ENCODE measurements around the gene KIAA0513. TPM values are rescaled to one million over a fixed set of nuclear protein-coding genes. Genes with fewer than 3 reads are reported as not detected.

KIAA0513 gene
- total RNA-seq, 1 experiment from 2014 or later: 2.9 TPM

DNA sequence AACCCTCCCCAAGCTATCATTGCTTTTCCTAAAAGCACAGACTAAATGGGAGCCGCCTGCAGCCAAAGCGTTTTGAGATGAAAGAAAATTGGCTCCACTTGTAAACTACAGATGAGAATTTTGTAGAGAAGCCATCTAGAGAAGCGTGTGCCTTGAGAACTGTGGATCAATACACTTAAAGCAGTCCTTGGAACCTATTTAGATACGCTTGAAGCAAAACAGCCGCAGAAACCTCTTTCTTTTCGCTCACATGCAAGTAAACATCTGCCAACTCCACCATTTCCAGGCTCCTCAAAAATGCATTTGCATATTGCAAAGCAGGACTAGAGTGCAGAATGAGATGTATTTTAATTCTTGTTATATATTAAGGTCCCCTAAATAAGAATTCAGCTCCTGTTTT, 13.1 kb downstream of the KIAA0513 start:
- intact Hi-C loops (cut with micrococcal nuclease; ENCODE audit: unreplicated experiment): no loop called here
- H3K4me3 ChIP-seq (ENCODE audit: low read depth, low read length, poor library complexity, severe bottlenecking): no peak overlapping the region
- H3K27me3 ChIP-seq (replicated peaks; ENCODE audit: insufficient read depth, low read depth, low read length, poor library complexity): peaks cover 6% of the 10 kb centered on the region
- CTCF ChIA-PET: no interaction called here
- no peaks in the 10 kb centered on the region for H3K4me1 ChIP-seq (ENCODE audit: insufficient read depth, low read length, poor library complexity, severe bottlenecking)
- no TSS peak for BruUV-seq (replicated peaks)
- no peaks in the 10 kb centered on the region for H3K36me3 ChIP-seq (ENCODE audit: insufficient read depth, low read length, poor library complexity, severe bottlenecking)
- H3K27ac ChIP-seq (ENCODE audit: low read depth, low read length, poor library complexity, severe bottlenecking): no peak overlapping the region
- DNase-seq (ENCODE audit: low spot score): no peak
- H3K9me3 ChIP-seq (ENCODE audit: low read depth, low read length, poor library complexity, severe bottlenecking): no peaks in the 10 kb centered on the region
- POLR2A ChIA-PET (ENCODE audit: low non-redundant PET): no interaction called here
- TF ChIP-seq EZH2 (IDR thresholded peaks at IDR 0.05; ENCODE audit: borderline replicate concordance, low read depth, low read length, poor library complexity, severe bottlenecking): no peak
- TF ChIP-seq, protein P1, sequence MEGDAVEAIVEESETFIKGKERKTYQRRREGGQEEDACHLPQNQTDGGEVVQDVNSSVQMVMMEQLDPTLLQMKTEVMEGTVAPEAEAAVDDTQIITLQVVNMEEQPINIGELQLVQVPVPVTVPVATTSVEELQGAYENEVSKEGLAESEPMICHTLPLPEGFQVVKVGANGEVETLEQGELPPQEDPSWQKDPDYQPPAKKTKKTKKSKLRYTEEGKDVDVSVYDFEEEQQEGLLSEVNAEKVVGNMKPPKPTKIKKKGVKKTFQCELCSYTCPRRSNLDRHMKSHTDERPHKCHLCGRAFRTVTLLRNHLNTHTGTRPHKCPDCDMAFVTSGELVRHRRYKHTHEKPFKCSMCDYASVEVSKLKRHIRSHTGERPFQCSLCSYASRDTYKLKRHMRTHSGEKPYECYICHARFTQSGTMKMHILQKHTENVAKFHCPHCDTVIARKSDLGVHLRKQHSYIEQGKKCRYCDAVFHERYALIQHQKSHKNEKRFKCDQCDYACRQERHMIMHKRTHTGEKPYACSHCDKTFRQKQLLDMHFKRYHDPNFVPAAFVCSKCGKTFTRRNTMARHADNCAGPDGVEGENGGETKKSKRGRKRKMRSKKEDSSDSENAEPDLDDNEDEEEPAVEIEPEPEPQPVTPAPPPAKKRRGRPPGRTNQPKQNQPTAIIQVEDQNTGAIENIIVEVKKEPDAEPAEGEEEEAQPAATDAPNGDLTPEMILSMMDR (conservative IDR thresholded peaks at IDR 0.05; ENCODE audit: low read depth, low read length): no peak

DNA sequence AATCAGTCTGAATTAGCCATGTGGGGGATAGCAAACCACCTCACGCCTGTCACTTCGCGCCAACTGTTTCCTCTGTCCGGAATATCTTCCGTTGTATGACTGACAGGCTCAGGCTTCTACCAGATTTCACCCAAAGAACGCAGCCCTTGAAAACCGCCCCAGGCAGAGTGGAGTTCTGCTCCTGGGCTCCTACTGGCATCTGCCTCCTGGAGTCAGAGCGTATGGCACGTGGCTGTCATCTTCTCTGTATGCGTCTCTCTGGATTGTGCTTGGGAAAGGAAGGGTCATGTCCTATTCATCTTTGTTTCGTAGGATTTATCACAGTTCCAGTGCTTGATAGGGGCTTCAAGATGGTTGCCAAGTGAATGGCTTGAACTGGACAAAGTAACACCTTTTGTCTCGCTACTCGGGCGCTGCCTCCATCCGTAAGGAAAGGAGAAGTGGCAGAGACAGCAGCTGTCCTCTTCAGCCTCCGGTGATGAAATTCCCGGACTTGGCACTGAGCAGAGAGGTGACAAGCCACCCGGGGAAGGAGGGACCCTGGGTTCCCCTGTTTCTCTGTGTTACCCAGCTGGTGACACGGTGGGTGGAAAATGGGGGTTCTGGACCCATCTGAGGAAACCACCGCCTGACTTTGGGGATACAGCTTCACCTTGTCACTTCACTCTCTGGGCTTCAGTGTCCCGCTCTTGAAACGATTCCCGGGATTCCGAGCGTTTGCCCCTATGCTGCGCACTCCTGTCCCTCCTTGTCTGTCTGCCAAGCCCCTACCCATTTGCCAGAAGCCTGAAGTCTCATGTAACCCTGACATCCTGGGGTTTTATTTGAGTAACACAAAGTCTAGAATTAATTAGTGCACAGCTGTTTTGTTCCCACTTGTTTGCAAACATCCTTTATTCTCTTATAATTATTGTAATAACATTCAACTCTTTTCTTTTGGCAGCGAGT, 13.9 kb downstream of the KIAA0513 start:
- no peak for DNase-seq (ENCODE audit: low spot score)
- Histone ChIP-seq H3K4me3 (ENCODE audit: low read depth, low read length, poor library complexity, severe bottlenecking) (no peak overlapping the region), H3K9me3 (ENCODE audit: low read depth, low read length, poor library complexity, severe bottlenecking) (no peaks in the 10 kb centered on the region), H3K36me3 (ENCODE audit: insufficient read depth, low read length, poor library complexity, severe bottlenecking) (no peaks in the 10 kb centered on the region), H3K4me1 (ENCODE audit: insufficient read depth, low read length, poor library complexity, severe bottlenecking) (no peaks in the 10 kb centered on the region), H3K27ac (ENCODE audit: low read depth, low read length, poor library complexity, severe bottlenecking) (no peak overlapping the region), H3K27me3 (replicated peaks; ENCODE audit: insufficient read depth, low read depth, low read length, poor library complexity) (peaks cover 6% of the 10 kb centered on the region)
- intact Hi-C loops (cut with micrococcal nuclease; ENCODE audit: unreplicated experiment): no loop called here
- TF ChIP-seq, protein P1 (conservative IDR thresholded peaks at IDR 0.05; ENCODE audit: low read depth, low read length): no peak
- TF ChIP-seq EZH2 (IDR thresholded peaks at IDR 0.05; ENCODE audit: borderline replicate concordance, low read depth, low read length, poor library complexity, severe bottlenecking): no peak
- CTCF ChIA-PET: no interaction called here
- no TSS peak for BruUV-seq (replicated peaks)
- POLR2A ChIA-PET (ENCODE audit: low non-redundant PET): no interaction called here

DNA sequence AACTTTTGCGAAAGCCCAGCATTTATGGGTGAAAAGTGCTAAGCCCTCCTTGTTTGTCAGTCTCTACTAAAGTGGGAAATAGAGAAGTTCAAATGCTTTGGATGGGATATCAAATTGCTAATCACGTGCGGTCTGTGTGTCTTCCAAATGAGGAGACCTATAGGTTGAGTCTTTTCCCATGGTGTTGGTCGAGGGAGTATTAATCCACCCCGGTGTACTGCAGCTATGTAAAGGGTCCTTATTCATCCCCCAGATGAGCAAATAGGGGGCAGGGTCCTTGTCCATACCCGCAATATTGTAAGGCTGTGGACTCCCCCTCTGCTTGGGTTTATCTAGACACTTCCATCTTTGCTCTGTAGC, 14.6 kb downstream of the KIAA0513 start:
- TF ChIP-seq, protein P1 (conservative IDR thresholded peaks at IDR 0.05; ENCODE audit: low read depth, low read length): no peak
- no peak for TF ChIP-seq EZH2 (IDR thresholded peaks at IDR 0.05; ENCODE audit: borderline replicate concordance, low read depth, low read length, poor library complexity, severe bottlenecking)
- no peak overlapping the region for H3K4me3 ChIP-seq (ENCODE audit: low read depth, low read length, poor library complexity, severe bottlenecking)
- CTCF ChIA-PET: no interaction called here
- no peak overlapping the region for H3K27ac ChIP-seq (ENCODE audit: low read depth, low read length, poor library complexity, severe bottlenecking)
- DNase-seq (ENCODE audit: low spot score): no peak
- no TSS peak for BruUV-seq (replicated peaks)
- POLR2A ChIA-PET (ENCODE audit: low non-redundant PET): no interaction called here
- peaks cover 6% of the 10 kb centered on the region for H3K27me3 ChIP-seq (replicated peaks; ENCODE audit: insufficient read depth, low read depth, low read length, poor library complexity)
- H3K36me3 ChIP-seq (ENCODE audit: insufficient read depth, low read length, poor library complexity, severe bottlenecking): no peaks in the 10 kb centered on the region
- H3K9me3 ChIP-seq (ENCODE audit: low read depth, low read length, poor library complexity, severe bottlenecking): no peaks in the 10 kb centered on the region
- no peaks in the 10 kb centered on the region for H3K4me1 ChIP-seq (ENCODE audit: insufficient read depth, low read length, poor library complexity, severe bottlenecking)
- intact Hi-C loops (cut with micrococcal nuclease; ENCODE audit: unreplicated experiment): no loop called here
